ENCODE results near the gene CPN1.

CPN1 gene

GRCh38 chr10:100043796-100044195 is 37.9 kb downstream of the CPN1 start:
- Histone ChIP-seq H3K27ac (ENCODE audit: low read depth, low read length) (no peak overlapping the region), H3K4me1 (ENCODE audit: insufficient read depth, low read length) (peaks cover 11% of the 10 kb centered on the region), H3K9me3 (ENCODE audit: insufficient read depth, low read depth, low read length) (no peaks in the 10 kb centered on the region), H3K36me3 (ENCODE audit: insufficient read depth, low read length) (no peaks in the 10 kb centered on the region), H3K4me3 (ENCODE audit: low read length) (no peak overlapping the region), H3K27me3 (ENCODE audit: insufficient read depth, low read length) (no peaks in the 10 kb centered on the region), H3K9ac (ENCODE audit: low read depth, low read length) (no peak overlapping the region)
- WGBS, result 68% methylated on average over 3 of the region's 3 CpGs

DNA sequence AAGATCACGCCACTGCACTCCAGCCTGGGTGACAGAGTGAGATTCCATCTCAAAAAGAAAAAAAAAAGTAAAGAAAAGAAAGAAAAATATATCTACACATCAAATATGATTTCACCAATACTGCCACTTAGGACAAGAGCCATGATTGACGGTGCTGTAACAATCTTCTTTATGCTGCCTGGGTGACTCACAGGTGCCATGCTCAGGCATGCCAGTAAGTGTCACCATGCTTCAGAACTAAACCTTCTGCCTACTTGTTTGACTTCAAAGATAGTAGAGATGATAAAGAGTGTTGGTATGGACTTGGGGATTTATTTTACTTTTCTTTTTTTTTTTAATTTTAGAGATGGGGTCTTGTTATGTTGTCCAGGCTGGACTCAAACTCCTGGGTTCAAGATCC is 38.3 kb downstream of the CPN1 start:
- no peak overlapping the region for H3K27ac ChIP-seq (ENCODE audit: low read depth, low read length)
- 97% methylated on average over 2 of the region's 2 CpGs for WGBS
- no peak overlapping the region for H3K4me3 ChIP-seq (ENCODE audit: low read length)
- H3K9ac ChIP-seq (ENCODE audit: low read depth, low read length), result no peak overlapping the region
- H3K36me3 ChIP-seq (ENCODE audit: insufficient read depth, low read length), result no peaks in the 10 kb centered on the region
- H3K4me1 ChIP-seq (ENCODE audit: insufficient read depth, low read length), result peaks cover 15% of the 10 kb centered on the region
- H3K27me3 ChIP-seq (ENCODE audit: insufficient read depth, low read length), result no peaks in the 10 kb centered on the region
- no peaks in the 10 kb centered on the region for H3K9me3 ChIP-seq (ENCODE audit: insufficient read depth, low read depth, low read length)

- Histone ChIP-seq H3K27me3 (ENCODE audit: insufficient read depth, low read length) (no peaks in the 10 kb centered on the region), H3K27ac (ENCODE audit: low read depth, low read length) (no peak overlapping the region), H3K4me3 (ENCODE audit: low read length) (no peak overlapping the region), H3K4me1 (ENCODE audit: insufficient read depth, low read length) (peaks cover 18% of the 10 kb centered on the region), H3K36me3 (ENCODE audit: insufficient read depth, low read length) (no peaks in the 10 kb centered on the region), H3K9ac (ENCODE audit: low read depth, low read length) (no peak overlapping the region), H3K9me3 (ENCODE audit: insufficient read depth, low read depth, low read length) (no peaks in the 10 kb centered on the region)
- WGBS, result 90% methylated on average over 2 of the region's 2 CpGs
Observed at GRCh38 chr10:100041306-100042002, 40.2 kb downstream of the CPN1 start.

DNA sequence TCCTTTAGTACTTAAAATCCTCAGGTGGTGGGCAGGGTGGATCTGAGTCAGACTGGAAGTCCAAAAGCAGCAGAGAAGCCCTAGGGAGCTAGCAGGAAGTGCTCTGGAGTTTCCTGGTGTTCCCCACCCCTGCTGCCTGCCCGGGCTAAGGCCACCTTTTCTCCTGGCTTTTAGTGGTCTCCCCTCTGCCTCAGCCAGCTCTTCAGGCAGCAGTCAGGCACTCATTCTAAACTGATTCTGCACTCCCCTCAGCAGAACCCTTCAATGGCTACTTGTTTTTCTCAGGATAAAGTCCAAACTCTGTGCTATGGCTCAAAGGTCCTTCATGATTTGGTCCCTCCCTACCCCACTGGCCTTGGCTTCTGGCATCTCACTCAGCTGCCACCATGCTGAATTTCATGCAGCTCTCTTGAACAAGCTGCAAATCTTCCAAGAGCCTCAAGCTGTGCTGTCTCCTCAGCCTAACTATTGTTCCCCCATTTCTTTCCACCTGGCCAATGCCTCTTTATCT is 43.1 kb downstream of the CPN1 start:
- Histone ChIP-seq H3K27me3 (ENCODE audit: insufficient read depth, low read length) (no peaks in the 10 kb centered on the region), H3K4me3 (ENCODE audit: low read length) (no peak overlapping the region), H3K9ac (ENCODE audit: low read depth, low read length) (no peak overlapping the region), H3K36me3 (ENCODE audit: insufficient read depth, low read length) (no peaks in the 10 kb centered on the region), H3K27ac (ENCODE audit: low read depth, low read length) (0 out of 2 replicates have a peak overlapping the region, but pooled peaks have one; percentile 13), H3K4me1 (ENCODE audit: insufficient read depth, low read length) (0 out of 2 replicates have a peak, but pooled peaks cover 10% of the 10 kb centered on the region), H3K9me3 (ENCODE audit: insufficient read depth, low read depth, low read length) (no peaks in the 10 kb centered on the region)
- 29% methylated on average over 1 of the region's 1 CpG for WGBS

DNA sequence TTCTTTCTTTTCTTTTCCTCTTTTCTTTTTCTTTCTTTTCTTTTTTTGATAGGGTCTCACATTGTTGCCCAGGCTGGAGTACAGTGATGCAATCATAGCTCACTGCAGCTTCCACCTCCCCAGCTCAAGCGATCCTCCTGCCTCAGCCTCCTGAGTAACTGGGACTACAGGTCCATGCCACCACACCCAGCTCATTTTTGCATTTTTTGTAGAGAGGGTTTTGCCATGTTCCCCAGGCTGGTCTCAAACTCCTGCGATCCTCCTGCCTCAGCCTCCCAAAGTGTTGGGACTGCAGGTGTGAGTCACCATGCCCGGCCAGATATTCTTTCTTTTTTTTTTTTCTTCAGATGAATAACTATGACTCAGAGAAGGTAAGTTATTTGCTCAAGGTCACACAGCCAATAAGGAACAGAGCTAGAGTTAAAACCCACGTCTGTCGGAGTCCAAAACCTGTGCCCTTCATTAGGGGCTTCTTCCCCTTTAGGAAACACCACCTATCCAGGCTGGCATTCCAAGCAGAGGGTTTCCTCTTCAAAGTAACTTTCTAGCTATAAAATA is 43.8 kb downstream of the CPN1 start:
- H3K4me1 ChIP-seq (ENCODE audit: insufficient read depth, low read length), result 0 out of 2 replicates have a peak, but pooled peaks cover 10% of the 10 kb centered on the region
- WGBS, result 94% methylated on average over 5 of the region's 5 CpGs
- no peak overlapping the region for H3K27ac ChIP-seq (ENCODE audit: low read depth, low read length)

GRCh38 chr10:100036850-100037249 is 44.8 kb downstream of the CPN1 start:
- Histone ChIP-seq H3K27ac (ENCODE audit: low read depth, low read length) (no peak overlapping the region), H3K9ac (ENCODE audit: low read depth, low read length) (no peak overlapping the region), H3K27me3 (ENCODE audit: insufficient read depth, low read length) (no peaks in the 10 kb centered on the region), H3K4me1 (ENCODE audit: insufficient read depth, low read length) (0 out of 2 replicates have a peak, but pooled peaks cover 10% of the 10 kb centered on the region), H3K36me3 (ENCODE audit: insufficient read depth, low read length) (no peaks in the 10 kb centered on the region), H3K9me3 (ENCODE audit: insufficient read depth, low read depth, low read length) (no peaks in the 10 kb centered on the region), H3K4me3 (ENCODE audit: low read length) (no peak overlapping the region)
- 92% methylated on average over 7 of the region's 7 CpGs for WGBS

More for the DNA sequence above, 43.8 kb downstream of the CPN1 start:
- Histone ChIP-seq H3K9me3 (ENCODE audit: insufficient read depth, low read depth, low read length) (no peaks in the 10 kb centered on the region), H3K9ac (ENCODE audit: low read depth, low read length) (no peak overlapping the region), H3K4me3 (ENCODE audit: low read length) (no peak overlapping the region), H3K27me3 (ENCODE audit: insufficient read depth, low read length) (no peaks in the 10 kb centered on the region), H3K36me3 (ENCODE audit: insufficient read depth, low read length) (no peaks in the 10 kb centered on the region)

GRCh38 chr10:100033766-100034418 is 47.8 kb downstream of the CPN1 start:
- no peak overlapping the region for H3K9ac ChIP-seq (ENCODE audit: low read depth, low read length)
- no peaks in the 10 kb centered on the region for H3K9me3 ChIP-seq (ENCODE audit: insufficient read depth, low read depth, low read length)
- no peak overlapping the region for H3K27ac ChIP-seq (ENCODE audit: low read depth, low read length)
- WGBS, result 83% methylated on average over 1 of the region's 1 CpG
- no peak overlapping the region for H3K4me3 ChIP-seq (ENCODE audit: low read length)
- 0 out of 2 replicates have a peak, but pooled peaks cover 8% of the 10 kb centered on the region for H3K4me1 ChIP-seq (ENCODE audit: insufficient read depth, low read length)
- no peaks in the 10 kb centered on the region for H3K27me3 ChIP-seq (ENCODE audit: insufficient read depth, low read length)
- no peaks in the 10 kb centered on the region for H3K36me3 ChIP-seq (ENCODE audit: insufficient read depth, low read length)

- Histone ChIP-seq H3K4me1 (ENCODE audit: insufficient read depth, low read length) (no peaks in the 10 kb centered on the region), H3K27ac (ENCODE audit: low read depth, low read length) (no peak overlapping the region), H3K27me3 (ENCODE audit: insufficient read depth, low read length) (no peaks in the 10 kb centered on the region), H3K9me3 (ENCODE audit: insufficient read depth, low read depth, low read length) (peaks cover 13% of the 10 kb centered on the region), H3K36me3 (ENCODE audit: insufficient read depth, low read length) (no peaks in the 10 kb centered on the region), H3K4me3 (ENCODE audit: low read length) (no peak overlapping the region), H3K9ac (ENCODE audit: low read depth, low read length) (no peak overlapping the region)
- no CpG with 5 or more reads among the region's 1 CpG for WGBS
Observed at GRCh38 chr10:100027416-100027815, 54.3 kb downstream of the CPN1 start.

DNA sequence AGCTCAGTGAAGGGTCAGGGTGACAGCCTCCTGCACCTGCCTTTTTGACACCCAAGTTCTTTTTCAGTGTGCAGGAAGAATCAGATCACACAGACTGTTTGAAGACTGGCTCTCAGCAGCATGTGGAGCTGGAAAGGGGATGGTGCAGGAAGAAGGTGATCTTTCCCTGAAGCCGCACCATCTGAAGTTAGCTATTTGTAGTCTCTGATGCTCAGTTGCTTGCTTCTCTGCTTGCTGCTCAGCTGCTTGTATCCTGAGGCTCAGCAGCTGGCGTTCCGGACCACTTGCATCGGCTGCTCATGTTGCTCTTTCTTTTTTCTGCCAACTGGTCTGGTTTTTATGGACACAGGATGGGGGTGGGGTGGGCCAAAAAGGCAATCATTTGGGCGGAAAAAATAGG is 56.1 kb downstream of the CPN1 start:
- Histone ChIP-seq H3K27ac (ENCODE audit: low read depth, low read length) (no peak overlapping the region), H3K36me3 (ENCODE audit: insufficient read depth, low read length) (no peaks in the 10 kb centered on the region), H3K9me3 (ENCODE audit: insufficient read depth, low read depth, low read length) (peaks cover 13% of the 10 kb centered on the region), H3K4me1 (ENCODE audit: insufficient read depth, low read length) (no peaks in the 10 kb centered on the region), H3K27me3 (ENCODE audit: insufficient read depth, low read length) (no peaks in the 10 kb centered on the region), H3K9ac (ENCODE audit: low read depth, low read length) (no peak overlapping the region), H3K4me3 (ENCODE audit: low read length) (no peak overlapping the region)
- WGBS, result 88% methylated on average over 5 of the region's 5 CpGs

- no peaks in the 10 kb centered on the region for H3K27me3 ChIP-seq (ENCODE audit: insufficient read depth, low read length)
- 89% methylated on average over 10 of the region's 11 CpGs for WGBS
- H3K9ac ChIP-seq (ENCODE audit: low read depth, low read length), result no peak overlapping the region
- no peak overlapping the region for H3K4me3 ChIP-seq (ENCODE audit: low read length)
- peaks cover 6% of the 10 kb centered on the region; the same call in 1 of the 2 replicates for H3K4me1 ChIP-seq (ENCODE audit: insufficient read depth, low read length)
- no peak overlapping the region for H3K27ac ChIP-seq (ENCODE audit: low read depth, low read length)
- peaks cover 13% of the 10 kb centered on the region for H3K9me3 ChIP-seq (ENCODE audit: insufficient read depth, low read depth, low read length)
- no peaks in the 10 kb centered on the region for H3K36me3 ChIP-seq (ENCODE audit: insufficient read depth, low read length)
Observed at GRCh38 chr10:100024748-100025147, 56.9 kb downstream of the CPN1 start.

DNA sequence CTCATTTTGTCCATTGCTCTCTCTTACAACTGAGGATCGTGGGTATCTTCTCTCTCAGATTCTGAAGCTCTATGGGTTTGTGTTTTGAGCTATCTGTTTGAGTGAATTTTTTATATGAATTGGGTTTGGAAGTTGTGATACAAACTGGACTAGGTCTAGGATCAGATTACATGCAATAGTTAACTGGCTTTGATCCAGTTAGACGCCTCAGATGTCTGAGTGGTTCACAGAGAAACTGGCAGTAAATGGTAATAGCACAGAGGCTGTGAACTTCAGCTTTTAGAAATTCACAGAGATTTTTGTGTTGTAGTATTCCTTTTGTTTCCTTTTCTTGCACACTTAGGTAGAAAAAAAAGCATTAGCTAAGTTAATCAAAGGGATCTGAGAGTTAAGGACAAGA is 59.3 kb downstream of the CPN1 start:
- H3K9me3 ChIP-seq (ENCODE audit: insufficient read depth, low read depth, low read length), result no peaks in the 10 kb centered on the region
- H3K9ac ChIP-seq (ENCODE audit: low read depth, low read length), result no peak overlapping the region
- no peaks in the 10 kb centered on the region for H3K27me3 ChIP-seq (ENCODE audit: insufficient read depth, low read length)
- no peak overlapping the region for H3K4me3 ChIP-seq (ENCODE audit: low read length)
- no peak overlapping the region for H3K27ac ChIP-seq (ENCODE audit: low read depth, low read length)
- peaks cover 6% of the 10 kb centered on the region; the same call in 1 of the 2 replicates for H3K4me1 ChIP-seq (ENCODE audit: insufficient read depth, low read length)
- no peaks in the 10 kb centered on the region for H3K36me3 ChIP-seq (ENCODE audit: insufficient read depth, low read length)
- 97% methylated on average over 2 of the region's 2 CpGs for WGBS

Data from HUES64 (cell line).